NCI-H2029 (cell line): ENCODE data around the gene SSUH2.
"Not testable (repeated sequence)": the region's sequence is repeated elsewhere in the genome, so short reads cannot be mapped to it uniquely, and the experiment has no call there.

Experiments used
- DNase-seq: peaks from one replicate; lab custom pipeline; 2025; lab: John Stamatoyannopoulos, UW

The SSUH2 gene, protein sequence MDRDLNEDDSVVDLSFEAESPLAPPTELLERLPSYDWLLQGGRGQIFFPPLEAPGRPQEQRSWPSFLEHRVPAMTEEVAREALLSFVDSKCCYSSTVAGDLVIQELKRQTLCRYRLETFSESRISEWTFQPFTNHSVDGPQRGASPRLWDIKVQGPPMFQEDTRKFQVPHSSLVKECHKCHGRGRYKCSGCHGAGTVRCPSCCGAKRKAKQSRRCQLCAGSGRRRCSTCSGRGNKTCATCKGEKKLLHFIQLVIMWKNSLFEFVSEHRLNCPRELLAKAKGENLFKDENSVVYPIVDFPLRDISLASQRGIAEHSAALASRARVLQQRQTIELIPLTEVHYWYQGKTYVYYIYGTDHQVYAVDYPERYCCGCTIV

DNA sequence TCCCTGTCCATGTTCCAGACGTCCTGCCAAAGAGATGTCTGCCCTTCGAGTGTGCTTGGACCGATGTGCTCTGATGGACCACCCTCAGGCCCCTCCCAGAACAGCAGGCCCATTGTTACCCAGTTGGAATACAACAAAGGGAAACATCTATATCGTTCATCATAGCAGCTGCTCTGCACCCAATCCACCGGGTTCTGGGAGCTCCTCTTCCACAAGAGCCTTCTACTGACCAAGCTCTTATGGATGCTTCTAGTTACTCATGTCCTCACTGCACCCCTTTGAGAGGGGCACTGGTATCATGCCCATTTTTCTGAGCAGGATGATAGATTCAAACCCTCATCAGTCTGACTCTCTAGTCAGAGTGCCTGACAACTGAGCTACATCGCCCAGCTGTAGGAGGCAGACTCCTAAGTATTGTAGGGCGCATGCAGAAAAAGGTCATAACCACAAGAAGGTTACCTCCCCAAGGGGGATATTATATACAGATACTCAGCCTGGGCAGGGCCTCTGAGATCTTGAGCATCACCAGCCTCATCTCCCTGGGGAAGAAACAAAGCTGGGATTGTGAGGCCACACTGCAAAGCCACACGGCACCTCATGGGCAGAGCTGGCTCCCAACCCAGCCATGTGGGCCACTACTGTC lies at the start of gene SSUH2:
Gene SSUH2 (minus strand): TSS at position 51 of the 643 bp plus-strand sequence. CDS start 40 bp downstream, at position 11.
- no peak for DNase-seq

DNA sequence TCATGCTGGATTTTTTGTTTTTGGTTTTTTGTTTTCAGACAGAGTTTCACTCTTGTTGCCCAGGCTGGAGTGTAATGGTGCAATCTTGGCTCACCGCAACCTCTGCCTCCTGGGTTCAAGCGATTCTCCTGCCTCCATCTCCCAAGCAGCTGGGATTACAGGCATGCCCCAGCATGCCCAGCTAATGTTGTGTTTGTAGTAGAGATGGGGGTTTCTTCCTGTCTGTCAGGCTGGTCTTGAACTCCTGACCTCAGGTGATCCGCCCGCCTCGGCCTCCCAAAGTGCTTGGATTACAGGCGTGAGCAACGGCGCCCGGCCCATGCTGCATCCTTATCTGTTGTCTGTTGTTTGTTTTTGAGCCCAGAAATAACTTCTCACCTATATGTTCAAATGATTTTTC lies 46.7 kb upstream of the SSUH2 start:
- DNase-seq, result not testable (repeated sequence)

DNA sequence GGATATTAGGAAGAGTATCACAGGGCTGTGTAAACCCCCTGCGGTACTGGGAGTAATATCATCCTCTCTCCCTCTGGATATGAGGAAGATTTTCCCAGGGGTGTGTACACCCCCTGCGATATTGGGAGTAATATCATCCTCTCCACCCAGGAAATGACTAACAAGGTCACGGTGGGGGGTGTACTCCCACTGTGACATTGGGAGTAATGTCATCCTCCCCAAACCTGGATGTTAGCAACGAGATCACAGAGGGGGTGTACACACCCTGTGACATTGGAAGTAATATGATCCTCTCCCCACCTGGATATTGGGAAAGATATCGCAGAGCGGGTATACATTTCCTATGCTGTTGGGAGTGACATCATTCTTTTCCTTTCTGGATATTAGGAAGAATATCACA lies 40.4 kb upstream of the SSUH2 start:
- DNase-seq, result not testable (repeated sequence)

DNA sequence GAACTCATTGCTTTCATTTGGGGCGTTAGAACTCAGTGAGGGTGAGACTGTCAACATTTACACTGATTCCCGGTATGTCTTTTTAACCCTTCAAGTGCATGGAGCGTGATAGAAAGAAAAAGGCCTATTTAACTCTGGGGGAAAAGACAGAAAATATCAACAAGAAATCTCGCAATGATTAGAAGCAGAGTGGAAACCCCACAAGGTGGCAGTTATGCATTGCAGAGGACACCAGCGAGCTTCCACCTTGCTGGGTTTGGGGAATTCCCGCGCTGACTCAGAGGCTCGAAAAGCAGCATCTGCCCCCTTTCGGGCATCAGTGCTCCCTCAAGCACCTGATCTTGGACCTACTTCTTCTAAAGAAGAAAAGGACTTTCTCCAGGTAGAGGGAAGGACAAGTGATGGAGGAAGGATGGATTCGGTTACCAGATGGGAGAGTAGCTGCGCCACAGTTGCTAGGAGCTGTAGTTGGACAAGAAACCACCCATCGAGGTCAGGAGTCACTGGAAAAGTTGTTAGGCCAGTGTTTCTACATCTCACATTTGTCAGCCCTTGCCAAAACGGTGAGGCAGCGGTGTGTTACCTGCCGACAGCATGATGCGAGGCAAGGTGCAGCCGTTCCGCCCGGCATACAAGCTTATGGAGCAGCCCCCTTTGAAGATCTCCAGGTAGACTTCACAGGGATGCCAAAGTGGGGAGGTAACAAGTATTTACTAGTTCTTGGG lies 38.4 kb upstream of the SSUH2 start:
- DNase-seq, result not testable (repeated sequence)

DNA sequence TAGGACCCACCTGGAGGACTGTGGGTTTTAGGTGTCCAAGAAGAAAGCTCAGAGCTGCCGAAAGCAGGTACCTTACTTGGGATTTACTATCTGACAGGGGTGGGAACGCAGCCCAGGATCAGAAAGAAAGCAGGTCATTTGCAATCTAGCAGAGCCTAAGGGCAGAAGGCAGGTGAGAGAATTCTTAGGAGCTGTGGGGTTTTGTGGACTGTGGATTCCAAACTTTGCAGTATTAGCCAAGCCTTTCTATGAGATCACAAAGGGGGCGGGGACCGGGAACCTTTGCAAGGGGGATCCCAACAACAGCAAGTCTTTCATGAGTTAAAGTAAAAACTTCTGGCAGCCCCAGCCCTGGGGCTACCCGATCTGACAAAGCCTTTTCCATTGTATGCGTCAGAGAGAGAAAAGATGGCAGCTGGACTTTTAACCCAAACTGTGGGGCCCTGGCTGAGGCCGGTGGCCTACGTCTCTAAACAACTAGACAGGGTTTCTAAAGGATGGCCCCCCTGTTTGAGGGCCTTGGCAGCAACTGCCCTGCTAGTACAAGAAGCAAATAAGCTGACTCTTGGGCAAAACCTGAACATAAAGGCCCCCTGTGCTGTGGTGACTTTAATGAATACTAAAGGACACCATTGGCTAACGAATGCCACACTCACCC lies 37.4 kb upstream of the SSUH2 start:
- DNase-seq, result not testable (repeated sequence)

DNA sequence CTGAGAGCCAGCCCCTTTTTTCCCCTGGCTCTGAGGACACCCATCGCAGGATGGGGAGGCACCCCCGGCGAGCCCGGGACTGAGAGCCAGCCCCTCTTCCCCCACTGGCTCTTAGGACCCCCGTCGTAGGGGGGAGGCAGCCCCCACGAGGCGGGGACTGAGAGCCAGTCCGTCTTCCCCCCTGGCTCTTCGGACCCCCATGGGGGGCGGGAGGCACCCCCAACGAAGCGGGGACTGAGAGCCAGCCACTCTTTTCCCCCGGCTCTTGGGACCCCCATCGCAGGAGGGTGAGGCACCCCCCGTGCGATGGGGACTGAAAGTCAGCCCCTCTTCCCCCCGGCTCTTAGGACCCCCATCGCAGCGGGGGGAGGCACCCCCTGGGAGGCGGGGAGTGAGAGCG lies 36.8 kb upstream of the SSUH2 start:
- no peak for DNase-seq

DNA sequence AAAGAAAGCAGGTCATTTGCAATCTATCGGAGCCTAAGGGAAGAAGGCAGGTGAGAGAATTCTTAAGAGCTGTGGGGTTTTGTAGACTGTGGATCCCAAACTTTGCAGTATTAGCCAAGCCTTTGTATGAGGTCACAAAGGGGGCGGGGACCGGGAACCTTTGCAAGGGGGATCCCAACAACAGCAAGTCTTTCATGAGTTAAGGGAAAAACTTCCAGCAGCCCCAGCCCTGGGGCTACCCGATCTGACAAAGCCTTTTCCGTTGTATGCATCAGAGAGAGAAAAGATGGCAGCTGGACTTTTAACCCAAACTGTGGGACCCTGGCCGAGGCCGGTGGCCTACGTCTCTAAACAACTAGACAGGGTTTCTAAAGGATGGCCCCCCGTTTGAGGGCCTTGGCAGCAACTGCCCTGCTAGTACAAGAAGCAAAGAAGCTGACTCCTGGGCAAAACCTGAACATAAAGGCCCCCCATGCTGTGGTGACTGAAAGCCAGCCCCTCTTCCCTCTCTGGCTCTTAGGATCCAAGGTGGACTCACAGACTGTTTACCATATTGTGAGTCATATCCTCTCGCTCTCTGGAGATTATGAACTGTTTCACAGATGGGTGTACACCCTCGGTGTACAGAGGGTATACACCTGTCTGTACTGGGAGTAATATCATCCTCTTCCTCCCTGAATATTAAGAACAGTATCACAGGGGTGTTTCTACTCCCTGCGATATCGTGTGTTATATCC lies 35.4 kb upstream of the SSUH2 start:
- not testable (repeated sequence) for DNase-seq

DNA sequence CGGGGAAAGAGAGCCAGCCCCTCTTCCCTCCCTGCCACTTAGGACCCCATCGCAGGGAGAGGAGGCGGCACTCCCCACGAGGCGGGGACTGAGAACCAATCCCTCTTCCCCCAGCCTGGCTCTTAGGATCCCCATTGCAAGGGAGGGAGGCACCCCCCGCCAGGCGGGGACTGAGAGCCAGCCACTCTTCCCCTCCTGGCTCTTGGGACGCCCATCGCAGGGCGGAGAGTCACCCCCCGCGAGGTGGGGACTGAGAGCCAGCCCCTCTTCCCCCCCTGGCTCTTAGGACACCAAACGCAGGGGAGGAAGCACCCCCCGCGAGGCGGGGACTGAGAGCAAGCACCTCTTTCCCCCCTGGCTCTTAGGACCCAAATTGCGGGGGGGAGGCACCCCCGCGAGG lies 34.2 kb upstream of the SSUH2 start:
- DNase-seq, result no peak

DNA sequence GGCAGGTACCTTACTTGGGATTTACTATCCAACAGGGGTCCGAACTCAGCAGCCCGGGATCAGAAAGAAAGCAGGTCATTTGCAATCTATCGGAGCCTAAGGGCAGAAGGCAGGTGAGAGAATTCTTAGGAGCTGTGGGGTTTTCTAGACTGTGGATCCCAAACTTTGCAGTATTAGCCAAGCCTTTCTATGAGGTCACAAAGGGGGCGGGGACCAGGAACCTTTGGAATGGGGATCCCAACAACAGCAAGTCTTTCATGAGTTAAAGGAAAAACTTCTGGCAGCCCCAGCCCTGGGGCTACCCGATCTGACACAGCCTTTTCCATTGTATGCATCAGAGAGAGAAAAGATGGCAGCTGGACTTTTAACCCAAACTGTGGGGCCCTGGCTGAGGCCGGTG lies 32.7 kb upstream of the SSUH2 start:
- DNase-seq, result not testable (repeated sequence)

DNA sequence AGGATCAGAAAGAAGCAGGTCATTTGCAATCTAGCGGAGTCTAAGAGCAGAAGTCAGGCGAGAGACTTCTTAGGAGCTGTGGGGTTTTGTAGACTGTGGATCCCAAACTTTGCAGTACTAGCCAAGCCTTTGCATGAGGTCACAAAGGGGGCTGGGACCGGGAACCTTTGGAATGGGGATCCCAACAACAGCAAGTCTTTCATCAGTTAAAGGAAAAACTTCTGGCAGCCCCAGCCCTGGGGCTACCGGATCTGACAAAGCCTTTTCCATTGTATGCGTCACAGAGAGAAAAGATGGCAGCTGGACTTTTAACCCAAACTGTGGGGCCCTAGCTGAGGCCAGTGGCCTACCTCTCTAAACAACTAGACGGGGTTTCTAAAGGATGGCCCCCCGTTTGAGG lies 31.0 kb upstream of the SSUH2 start:
- not testable (repeated sequence) for DNase-seq

DNA sequence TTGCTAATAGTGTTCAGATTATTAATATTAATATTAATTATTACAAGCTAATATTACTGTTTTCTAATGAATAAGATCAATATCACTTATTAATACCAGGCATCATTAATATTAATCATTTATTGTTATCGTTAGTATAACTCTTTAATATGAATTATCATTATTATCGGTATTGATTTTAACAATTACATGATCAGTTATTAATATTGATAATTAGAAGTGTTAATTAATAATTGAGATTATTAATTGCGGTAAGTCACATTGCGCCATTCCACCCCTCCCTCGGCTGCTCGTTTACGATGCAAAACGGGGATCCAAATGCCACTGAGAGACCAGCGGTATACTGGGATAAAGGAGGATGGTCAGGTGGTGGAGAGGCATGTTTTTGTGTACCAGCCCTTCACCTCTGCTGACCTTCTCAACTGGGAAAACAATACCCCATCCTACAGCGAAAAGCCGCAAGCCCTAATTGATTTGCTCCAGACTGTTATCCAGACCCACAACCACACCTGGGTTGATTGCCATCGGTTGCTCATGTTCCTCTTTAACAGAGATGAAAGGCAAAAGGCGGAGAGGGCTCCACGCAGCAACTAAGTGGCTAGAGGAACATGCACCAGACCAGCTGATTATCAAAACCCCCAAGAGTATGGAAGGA lies 28.6 kb upstream of the SSUH2 start:
- DNase-seq, result no peak

DNA sequence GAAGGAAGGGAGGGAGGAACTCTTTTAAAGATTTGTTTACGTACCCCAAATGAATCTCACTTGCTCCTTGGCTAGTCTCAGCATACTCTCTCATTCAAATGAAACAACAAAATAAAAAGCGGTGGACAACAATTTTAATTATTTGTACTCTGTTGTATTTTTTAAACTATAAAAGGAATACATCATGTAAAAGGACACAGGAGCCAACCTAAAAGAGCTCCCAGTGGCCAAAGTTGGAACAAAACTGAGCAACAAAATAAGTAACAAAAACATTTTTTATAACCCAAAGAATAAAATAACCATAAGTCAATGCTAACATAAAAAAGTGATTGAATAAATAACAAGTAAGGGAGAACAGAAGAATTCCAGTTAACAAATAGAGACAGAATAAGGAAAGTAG lies 24.4 kb upstream of the SSUH2 start:
- DNase-seq, result no peak

DNA sequence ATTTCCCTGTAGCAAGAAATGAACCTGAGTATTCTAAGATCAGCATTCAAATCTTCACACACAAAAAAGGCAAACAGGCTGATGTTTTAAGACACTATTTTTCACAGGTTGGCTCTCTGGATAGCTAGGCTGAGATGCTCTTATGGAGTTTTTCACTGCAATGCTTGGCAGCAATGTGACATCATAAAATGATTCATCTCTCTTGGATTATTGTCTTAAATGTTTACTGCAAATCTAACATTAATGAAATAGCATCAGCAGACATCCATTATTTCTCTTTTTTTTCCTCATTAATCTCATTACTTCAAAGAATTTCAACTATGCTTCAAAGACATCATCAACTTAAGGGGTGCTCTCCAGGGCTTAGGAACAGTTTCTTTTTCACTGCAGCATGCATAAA lies 23.6 kb upstream of the SSUH2 start:
- DNase-seq, result no peak

DNA sequence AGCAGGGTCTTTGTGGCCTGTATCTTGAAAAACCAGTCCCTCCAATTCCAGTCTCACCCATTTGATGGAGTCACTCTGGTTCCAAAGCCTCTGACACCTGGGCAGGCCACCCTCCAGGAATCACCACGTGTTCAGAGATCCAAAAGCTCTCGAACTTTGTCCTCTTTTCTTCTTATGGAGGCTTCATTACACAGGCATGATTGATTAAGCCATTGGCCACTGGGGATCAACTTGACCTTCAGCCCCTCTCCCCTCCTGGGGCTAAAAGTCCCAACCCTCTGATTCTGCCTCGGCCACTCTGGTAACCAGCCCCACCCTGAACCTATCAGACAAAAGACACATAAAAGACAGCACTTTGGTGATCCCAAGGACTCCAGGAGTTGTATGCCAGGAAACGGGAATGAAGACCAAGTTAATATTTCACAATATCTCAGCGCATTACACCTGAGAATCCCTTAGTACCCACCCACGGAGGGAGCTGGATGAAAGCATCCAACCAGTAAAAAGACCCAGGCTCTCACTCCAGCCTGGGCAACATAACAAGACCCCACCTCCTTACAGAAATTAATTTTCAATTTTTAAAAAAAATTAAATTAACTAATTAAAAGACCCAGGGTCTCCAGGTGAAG lies 23.0 kb upstream of the SSUH2 start:
- no peak for DNase-seq

DNA sequence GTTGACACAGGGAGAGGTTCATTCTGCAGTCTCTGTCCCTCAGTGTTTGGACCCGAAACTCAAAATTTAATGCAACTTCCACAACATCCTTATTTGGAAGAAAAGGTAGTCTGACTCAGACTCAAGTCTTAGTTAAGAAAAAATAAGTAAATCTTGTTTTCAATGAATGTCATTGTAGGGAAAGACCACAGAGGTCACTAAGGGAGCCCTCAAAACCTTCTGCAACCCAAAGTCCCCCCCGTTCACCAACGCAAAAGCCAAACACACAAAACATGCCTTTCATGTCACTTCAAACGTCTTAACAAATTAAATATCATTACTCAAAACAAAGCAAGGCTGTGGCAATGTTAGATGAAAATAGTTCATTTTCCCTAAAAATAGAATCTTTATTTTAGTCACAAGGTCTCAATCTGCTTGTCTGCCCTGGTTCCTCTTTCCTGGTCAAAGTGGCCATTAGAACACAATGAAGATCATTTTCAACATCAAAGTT lies 20.9 kb upstream of the SSUH2 start:
- no peak for DNase-seq

DNA sequence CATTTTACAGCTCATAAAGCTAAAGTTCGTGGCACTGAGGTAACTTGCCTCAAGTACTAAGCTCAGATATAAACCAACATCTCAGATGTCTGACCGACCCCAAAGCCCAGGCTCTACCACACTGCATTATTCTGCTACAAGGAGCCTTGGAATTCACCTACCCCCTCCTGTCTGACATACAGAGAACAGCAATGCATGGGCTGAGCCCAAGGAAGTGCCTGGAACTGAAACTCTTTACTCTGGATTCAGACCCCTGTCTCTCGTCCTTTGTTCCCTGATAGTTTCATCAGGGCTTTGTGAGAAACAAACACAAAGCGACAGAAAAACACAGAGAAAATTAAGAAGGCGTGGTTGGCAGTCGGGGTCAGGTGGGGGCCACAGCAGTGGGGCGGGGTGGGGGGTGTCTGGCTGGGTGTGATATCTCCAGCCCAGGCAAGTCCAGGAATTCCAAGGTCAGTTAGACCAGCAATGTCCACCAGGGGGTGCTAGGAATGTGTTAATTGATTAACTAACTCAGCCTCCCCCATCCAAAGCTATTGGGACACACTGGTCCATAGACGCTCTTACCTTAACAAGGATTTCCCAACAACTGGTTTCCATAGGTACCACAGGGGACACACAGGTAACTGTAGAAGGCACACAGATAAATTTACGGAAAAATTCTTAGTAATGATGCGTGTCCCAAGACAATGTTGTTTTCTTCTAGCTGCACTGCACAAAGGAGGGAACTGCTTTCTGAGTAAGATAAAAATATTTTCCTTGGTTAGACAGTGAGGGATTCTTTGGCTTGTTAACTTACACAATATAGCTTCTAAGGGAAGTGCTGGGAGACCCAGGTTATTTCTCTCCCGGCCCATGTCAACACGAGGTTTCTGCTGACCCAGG lies 18.8 kb upstream of the SSUH2 start:
- peak; percentile 85 for DNase-seq

DNA sequence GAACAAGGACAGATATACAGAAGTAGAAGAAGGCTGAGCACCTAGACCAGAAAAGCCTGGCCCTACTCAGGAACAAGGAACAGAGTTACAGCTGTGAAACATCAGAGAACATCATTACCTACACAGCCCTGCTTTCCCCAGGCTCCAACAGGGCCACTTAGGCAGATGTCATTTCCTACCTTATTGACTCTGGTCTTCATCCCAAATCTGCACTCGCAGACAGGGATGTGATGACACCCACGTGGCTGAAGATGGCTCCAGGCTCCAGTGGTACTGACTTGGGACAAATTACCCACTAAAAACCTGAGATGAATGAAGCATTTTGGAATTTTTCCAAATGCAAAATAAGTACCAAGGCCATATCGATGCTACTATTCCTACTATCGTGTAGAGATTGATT lies 18.0 kb upstream of the SSUH2 start:
- no peak for DNase-seq

DNA sequence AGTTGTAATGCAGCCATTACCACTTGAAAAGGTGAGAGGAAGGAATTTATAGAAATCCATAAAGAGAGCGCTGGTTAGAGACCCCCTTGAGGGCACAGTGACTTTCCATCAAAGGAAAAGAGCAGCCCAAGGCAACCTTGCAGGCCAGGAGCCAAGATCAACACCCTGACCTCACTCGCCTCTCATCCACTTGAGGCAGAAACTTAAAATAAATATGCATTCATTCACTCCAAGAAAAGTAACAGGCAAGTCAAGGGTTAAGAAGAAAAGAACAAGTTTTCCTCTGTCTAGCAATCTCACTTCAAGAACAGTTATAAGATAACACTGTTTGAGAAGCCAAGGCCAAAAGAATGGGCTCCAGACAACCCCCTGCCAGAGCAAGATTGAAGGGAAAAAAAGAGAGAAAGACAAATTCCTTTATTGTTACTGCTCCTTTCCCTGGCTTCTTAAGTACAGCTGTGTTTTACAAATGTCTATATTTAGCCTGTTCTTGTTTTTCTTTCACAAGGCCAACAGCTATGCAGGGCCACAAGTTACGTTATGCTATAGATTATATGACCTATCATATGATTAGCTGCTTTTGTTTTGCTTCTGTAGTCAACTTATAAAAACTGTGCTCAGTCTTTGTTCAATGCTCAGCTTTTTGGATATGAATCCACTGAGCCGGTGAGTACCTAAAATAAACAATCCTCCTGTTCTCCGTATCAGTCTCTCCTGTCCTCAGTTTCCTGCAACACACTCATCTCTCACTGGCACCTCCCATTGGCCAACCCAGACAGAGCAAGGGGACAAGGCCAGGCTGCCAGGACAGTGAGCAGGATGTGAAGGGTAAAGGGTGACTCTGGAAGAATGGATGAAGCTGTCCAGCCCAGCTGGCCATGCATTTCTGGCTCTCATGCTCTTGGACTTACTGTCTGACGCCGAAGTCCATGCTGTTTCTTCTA lies 15.8 kb upstream of the SSUH2 start:
- DNase-seq, result no peak
